ENCODE measurements around the gene GPC1. TPM values are rescaled to one million over a fixed set of nuclear protein-coding genes. Genes with fewer than 3 reads are reported as not detected.

GPC1 gene
- total and polyA plus RNA-seq, 3 experiments from 2014 or later, result 0.17 to 2.4 (median 1.9) TPM

DNA sequence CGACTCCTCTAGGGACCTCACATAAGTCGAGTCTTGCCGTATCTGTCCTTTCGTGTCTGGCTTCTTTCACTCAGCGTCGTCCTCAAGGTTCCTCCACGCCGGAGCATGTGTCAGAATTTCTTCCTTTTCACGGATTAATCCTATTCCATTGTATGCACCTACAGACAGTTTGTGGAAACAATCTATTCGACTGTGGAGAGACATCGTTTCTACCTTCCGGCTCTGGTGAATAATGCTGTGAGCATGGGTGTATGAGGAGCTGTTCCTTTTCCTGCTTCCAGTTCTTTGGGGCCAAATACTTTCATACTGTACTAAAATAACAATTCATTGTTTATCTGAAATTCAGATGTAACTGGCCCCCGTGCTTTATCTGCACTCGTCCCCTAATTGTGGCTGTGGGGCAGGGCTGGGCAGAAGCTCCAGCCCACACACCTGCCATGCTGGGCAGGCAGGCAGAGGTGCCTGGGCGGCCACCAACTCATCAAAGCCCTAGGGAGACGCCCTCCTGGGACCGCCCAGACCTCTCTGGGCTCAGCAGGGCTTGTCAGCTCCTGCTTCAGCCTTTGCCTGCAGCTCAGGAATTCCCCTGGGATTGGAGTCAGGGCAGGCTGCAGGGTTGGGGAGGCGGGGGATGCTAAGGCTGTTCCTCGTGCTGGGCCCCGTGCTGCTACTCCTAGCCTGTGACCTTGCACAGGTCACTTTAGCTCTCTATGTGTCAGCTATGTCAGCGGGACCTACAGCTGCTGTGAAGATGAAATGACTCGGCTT is 14.5 kb downstream of the GPC1 start:
- Histone ChIP-seq H3K27me3 (ENCODE audit: insufficient read depth, low read length, poor library complexity, severe bottlenecking) (peaks cover 26% of the 10 kb centered on the region), H3K27ac (ENCODE audit: low read depth, low read length) (no peak overlapping the region), H3K9me3 (ENCODE audit: low read length) (no peaks in the 10 kb centered on the region), H3K4me3 (ENCODE audit: low read length) (no peak overlapping the region), H3K4me1 (ENCODE audit: insufficient read depth, low read length) (no peaks in the 10 kb centered on the region), H3K36me3 (ENCODE audit: insufficient read depth, low read length) (no peaks in the 10 kb centered on the region)
- H3K36me3 Mint-ChIP-seq, result no peaks in the 10 kb centered on the region
- no peaks in the 10 kb centered on the region for H3K9me3 Mint-ChIP-seq
- H3K27me3 Mint-ChIP-seq, result peaks cover 35 to 51% of the 10 kb centered on the region in 2 donors
- H3K4me3 Mint-ChIP-seq, result peak overlapping the region in 1 of 7 donors; percentile 22
- no peak for DNase-seq
- CTCF ChIA-PET, result interaction anchor here (1.6 kb wide), 1 partner anchor 11 kb away, joined by 3 read pairs; no protein-coding TSS in a partner anchor
- H3K4me1 Mint-ChIP-seq, result peaks cover 7 to 19% (median 8%) of the 10 kb centered on the region in 3 donors
- POLR2A ChIA-PET, result no interaction called here
- no peak overlapping the region for H3K27ac Mint-ChIP-seq

GRCh38 chr2:240450532-240451107 is 15.2 kb downstream of the GPC1 start:
- Mint-ChIP-seq H3K4me1 (peaks cover 7 to 20% (median 9%) of the 10 kb centered on the region in 3 donors), H3K36me3 (no peaks in the 10 kb centered on the region), H3K9me3 (no peaks in the 10 kb centered on the region), H3K27me3 (peaks cover 31 to 53% of the 10 kb centered on the region in 2 donors), H3K27ac (no peak overlapping the region), H3K4me3 (peak overlapping the region in 2 of 7 donors; percentile 22 to 81)
- H3K9me3 ChIP-seq (ENCODE audit: low read length), result no peaks in the 10 kb centered on the region
- no peak overlapping the region for H3K4me3 ChIP-seq (ENCODE audit: low read length)
- CTCF ChIA-PET, result interaction anchor here (1.6 kb wide), 1 partner anchor 12 kb away, joined by 3 read pairs; no protein-coding TSS in a partner anchor
- no peak for DNase-seq
- peaks cover 32% of the 10 kb centered on the region for H3K27me3 ChIP-seq (ENCODE audit: insufficient read depth, low read length, poor library complexity, severe bottlenecking)
- no peaks in the 10 kb centered on the region for H3K36me3 ChIP-seq (ENCODE audit: insufficient read depth, low read length)
- no peak overlapping the region for H3K27ac ChIP-seq (ENCODE audit: low read depth, low read length)
- no peaks in the 10 kb centered on the region for H3K4me1 ChIP-seq (ENCODE audit: insufficient read depth, low read length)
- POLR2A ChIA-PET, result no interaction called here

- Mint-ChIP-seq H3K4me3 (peak overlapping the region in 5 of 7 donors; percentile 28 to 89 (median 52)), H3K27me3 (peaks cover 28 to 50% of the 10 kb centered on the region in 2 donors), H3K36me3 (no peaks in the 10 kb centered on the region), H3K9me3 (no peaks in the 10 kb centered on the region), H3K4me1 (peaks cover 7 to 20% (median 9%) of the 10 kb centered on the region in 3 donors), H3K27ac (no peak overlapping the region)
- Histone ChIP-seq H3K4me3 (ENCODE audit: low read length) (no peak overlapping the region), H3K27ac (ENCODE audit: low read depth, low read length) (no peak overlapping the region), H3K36me3 (ENCODE audit: insufficient read depth, low read length) (no peaks in the 10 kb centered on the region), H3K9me3 (ENCODE audit: low read length) (no peaks in the 10 kb centered on the region), H3K4me1 (ENCODE audit: insufficient read depth, low read length) (no peaks in the 10 kb centered on the region), H3K27me3 (ENCODE audit: insufficient read depth, low read length, poor library complexity, severe bottlenecking) (peaks cover 33% of the 10 kb centered on the region)
- CTCF ChIA-PET, result no interaction called here
- POLR2A ChIA-PET, result no interaction called here
- peak in 1 of 5 donors; percentile 39 for DNase-seq
Observed at GRCh38 chr2:240451108-240451611, 15.7 kb downstream of the GPC1 start.

DNA sequence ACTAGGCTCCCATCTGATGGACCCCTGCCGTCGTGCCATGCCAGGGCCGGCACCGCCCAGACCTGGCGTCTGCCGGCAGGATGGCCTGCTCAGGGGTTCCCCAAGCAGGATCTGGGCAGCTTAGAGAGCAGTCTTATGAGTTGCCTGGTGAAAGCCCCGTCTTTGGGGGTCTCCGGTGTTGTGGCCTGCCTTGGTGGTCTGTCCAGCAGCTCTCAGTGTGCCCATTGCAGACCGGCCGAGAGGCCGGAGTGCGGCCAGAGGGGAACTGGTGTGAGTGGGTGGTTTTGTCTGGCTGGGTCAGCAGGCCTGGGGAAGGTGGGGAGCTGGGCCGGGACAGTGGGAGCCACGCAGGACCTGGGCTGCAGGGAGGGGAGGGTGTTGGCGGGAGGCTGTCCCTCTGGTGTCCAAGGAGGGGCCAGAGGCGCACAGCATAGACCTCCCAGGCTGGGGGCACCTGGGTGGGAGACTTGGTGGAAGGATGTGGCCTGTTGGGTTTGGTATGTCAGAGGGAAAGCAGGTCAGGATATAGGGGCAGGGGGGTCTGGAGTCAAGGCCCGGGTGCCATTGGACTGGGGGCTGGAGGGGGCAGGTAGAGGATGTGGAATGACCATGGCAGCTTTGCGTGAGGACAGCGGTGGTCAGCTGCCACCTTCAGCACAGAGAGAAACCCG is 16.5 kb downstream of the GPC1 start:
- POLR2A ChIA-PET, result no interaction called here
- peaks cover 27 to 56% of the 10 kb centered on the region in 2 donors for H3K27me3 Mint-ChIP-seq
- no peak overlapping the region for H3K4me3 ChIP-seq (ENCODE audit: low read length)

GRCh38 chr2:240452462-240453256 is 17.2 kb downstream of the GPC1 start:
- no peaks in the 10 kb centered on the region for H3K4me1 ChIP-seq (ENCODE audit: insufficient read depth, low read length)
- H3K27ac Mint-ChIP-seq, result no peak overlapping the region
- H3K36me3 ChIP-seq (ENCODE audit: insufficient read depth, low read length), result no peaks in the 10 kb centered on the region
- DNase-seq, result peak in 1 of 5 donors; percentile 45
- H3K27me3 Mint-ChIP-seq, result peaks cover 27 to 59% of the 10 kb centered on the region in 2 donors
- no peaks in the 10 kb centered on the region for H3K9me3 ChIP-seq (ENCODE audit: low read length)
- H3K4me3 Mint-ChIP-seq, result peak overlapping the region; percentile 24 to 89 (median 36)
- no peaks in the 10 kb centered on the region for H3K36me3 Mint-ChIP-seq
- no peak overlapping the region for H3K27ac ChIP-seq (ENCODE audit: low read depth, low read length)
- H3K27me3 ChIP-seq (ENCODE audit: insufficient read depth, low read length, poor library complexity, severe bottlenecking), result peaks cover 40% of the 10 kb centered on the region
- ChIA-PET POLR2A (no interaction called here), CTCF (interaction anchor here (0.6 kb wide), 1 partner anchor 199 kb away, joined by 3 read pairs; no protein-coding TSS in a partner anchor)
- no peak overlapping the region for H3K4me3 ChIP-seq (ENCODE audit: low read length)
- no peaks in the 10 kb centered on the region for H3K9me3 Mint-ChIP-seq
- peaks cover 7 to 20% (median 9%) of the 10 kb centered on the region in 3 donors for H3K4me1 Mint-ChIP-seq

More for the DNA sequence above, 16.5 kb downstream of the GPC1 start:
- Histone ChIP-seq H3K36me3 (ENCODE audit: insufficient read depth, low read length) (no peaks in the 10 kb centered on the region), H3K27me3 (ENCODE audit: insufficient read depth, low read length, poor library complexity, severe bottlenecking) (peaks cover 40% of the 10 kb centered on the region), H3K4me1 (ENCODE audit: insufficient read depth, low read length) (no peaks in the 10 kb centered on the region), H3K9me3 (ENCODE audit: low read length) (no peaks in the 10 kb centered on the region), H3K27ac (ENCODE audit: low read depth, low read length) (no peak overlapping the region)
- no peaks in the 10 kb centered on the region for H3K9me3 Mint-ChIP-seq
- peak in 1 of 5 donors; percentile 44 for DNase-seq
- peaks cover 7 to 20% (median 9%) of the 10 kb centered on the region in 3 donors for H3K4me1 Mint-ChIP-seq
- peak overlapping the region in 1 of 8 donors; percentile 55 for H3K27ac Mint-ChIP-seq
- CTCF ChIA-PET, result no interaction called here
- no peaks in the 10 kb centered on the region for H3K36me3 Mint-ChIP-seq
- H3K4me3 Mint-ChIP-seq, result peak overlapping the region in 6 of 7 donors; percentile 24 to 89 (median 65)

DNA sequence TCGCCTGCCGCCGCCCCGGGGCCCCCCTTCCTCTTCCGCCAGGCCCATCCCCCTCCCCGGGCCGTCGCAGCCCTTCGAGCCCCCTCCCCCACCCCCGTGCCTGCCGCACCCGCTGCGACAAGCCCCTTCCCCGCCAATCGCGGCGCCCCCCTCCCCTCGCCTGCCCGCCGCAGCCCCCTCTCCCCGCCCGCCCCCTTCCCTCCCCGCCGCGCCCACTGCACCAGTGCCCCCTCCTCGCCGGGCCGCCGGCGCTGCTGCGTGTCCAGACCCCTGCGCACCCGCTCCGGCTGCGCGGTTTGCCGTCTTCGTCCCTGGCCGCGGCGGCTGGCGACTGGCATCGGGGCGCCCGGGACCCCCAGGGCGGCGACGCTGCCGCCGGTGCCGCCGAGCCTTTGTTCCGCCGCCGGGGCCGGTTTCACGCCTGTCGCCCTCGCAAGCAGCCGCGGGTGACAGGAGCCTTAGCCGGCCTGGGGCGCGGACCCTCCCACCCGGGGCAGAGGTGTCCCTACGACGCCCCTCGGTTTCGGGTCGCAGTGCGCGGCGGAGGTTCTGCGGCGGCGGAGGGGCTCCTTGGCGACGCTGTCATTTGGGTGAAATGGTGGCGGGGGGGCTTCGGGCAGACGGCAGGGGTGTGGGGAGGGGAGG is 18.1 kb downstream of the GPC1 start:
- peak in 1 of 5 donors; percentile 46 for DNase-seq
- H3K4me3 ChIP-seq (ENCODE audit: low read length), result no peak overlapping the region
- Mint-ChIP-seq H3K36me3 (no peaks in the 10 kb centered on the region), H3K4me1 (peaks cover 7 to 20% (median 9%) of the 10 kb centered on the region in 3 donors), H3K27ac (no peak overlapping the region), H3K27me3 (peaks cover 27 to 55% of the 10 kb centered on the region in 2 donors), H3K9me3 (no peaks in the 10 kb centered on the region), H3K4me3 (peak overlapping the region in 6 of 7 donors; percentile 60 to 87 (median 76))
- CTCF ChIA-PET, result interaction anchor here (0.6 kb wide), 1 partner anchor 200 kb away, joined by 3 read pairs; no protein-coding TSS in a partner anchor
- no peaks in the 10 kb centered on the region for H3K9me3 ChIP-seq (ENCODE audit: low read length)
- no peaks in the 10 kb centered on the region for H3K4me1 ChIP-seq (ENCODE audit: insufficient read depth, low read length)
- no peak overlapping the region for H3K27ac ChIP-seq (ENCODE audit: low read depth, low read length)
- H3K27me3 ChIP-seq (ENCODE audit: insufficient read depth, low read length, poor library complexity, severe bottlenecking), result peaks cover 40% of the 10 kb centered on the region
- H3K36me3 ChIP-seq (ENCODE audit: insufficient read depth, low read length), result no peaks in the 10 kb centered on the region
- POLR2A ChIA-PET, result no interaction called here
